ENCODE results near the gene UROC1. TPM values are rescaled to one million over a fixed set of nuclear protein-coding genes. Genes with fewer than 3 reads are reported as not detected.

Gene UROC1
- total RNA-seq, 1 donor from 2014 or later, result not detected

- Mint-ChIP-seq H3K4me1 (ENCODE audit: low read depth) (peaks cover 3% of the 10 kb centered on the region), H3K27ac (no peak overlapping the region), H3K36me3 (ENCODE audit: low read depth) (peaks cover 49% of the 10 kb centered on the region), H3K9me3 (no peaks in the 10 kb centered on the region), H3K27me3 (ENCODE audit: low read depth) (no peaks in the 10 kb centered on the region), H3K4me3 (ENCODE audit: low read depth) (no peak overlapping the region)
- intact Hi-C loops (cut with micrococcal nuclease), result no loop called here
- no peak for DNase-seq (ENCODE audit: low spot score)
These were observed 60.7 kb downstream of the UROC1 start for GRCh38 chr3:126456766-126457388.

- H3K27ac Mint-ChIP-seq, result no peak overlapping the region
- H3K36me3 Mint-ChIP-seq (ENCODE audit: low read depth), result peaks cover 49% of the 10 kb centered on the region
- intact Hi-C loops (cut with micrococcal nuclease), result no loop called here
- H3K27me3 Mint-ChIP-seq (ENCODE audit: low read depth), result no peaks in the 10 kb centered on the region
- DNase-seq (ENCODE audit: low spot score), result no peak
- peaks cover 3% of the 10 kb centered on the region for H3K4me1 Mint-ChIP-seq (ENCODE audit: low read depth)
- no peak overlapping the region for H3K4me3 Mint-ChIP-seq (ENCODE audit: low read depth)
- no peaks in the 10 kb centered on the region for H3K9me3 Mint-ChIP-seq
These were observed 61.4 kb downstream of the UROC1 start for GRCh38 chr3:126456211-126456610.

DNA sequence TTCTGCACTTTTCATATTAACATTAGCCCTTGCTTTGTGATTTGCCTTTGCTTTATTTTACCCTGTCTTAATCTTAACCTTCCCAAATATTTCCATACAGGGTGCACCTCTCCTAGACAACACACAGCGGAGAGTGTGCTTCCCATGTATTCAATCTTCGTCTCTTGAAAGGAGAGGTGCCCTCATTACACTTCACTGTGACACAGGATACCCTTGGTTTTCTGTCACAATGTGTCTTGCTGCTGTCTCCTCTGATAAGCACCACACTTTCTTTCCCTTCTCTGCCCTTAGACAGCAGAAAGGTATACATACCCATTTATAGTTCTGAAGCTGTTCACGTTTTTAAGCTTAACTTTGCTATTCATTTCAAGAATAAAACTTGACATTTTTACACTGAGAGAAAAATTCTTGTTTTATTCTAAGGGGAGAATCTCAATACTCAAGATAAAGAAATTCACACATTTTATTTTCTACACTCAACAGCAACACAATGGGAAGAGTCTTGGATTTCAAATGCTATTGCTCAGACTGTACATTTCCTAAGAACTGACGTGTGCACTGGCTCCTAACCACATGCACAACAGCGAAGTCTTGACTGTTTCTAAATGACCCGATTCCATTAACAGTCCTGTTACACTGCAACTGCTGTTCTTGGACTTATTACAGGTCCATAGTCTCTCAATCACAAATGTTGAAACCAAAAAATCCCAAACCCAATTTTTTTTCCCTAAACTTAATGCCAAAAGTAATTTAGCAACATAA, 63.0 kb downstream of the UROC1 start:
- peaks cover 45% of the 10 kb centered on the region for H3K36me3 Mint-ChIP-seq (ENCODE audit: low read depth)
- no peaks in the 10 kb centered on the region for H3K9me3 Mint-ChIP-seq
- no peak for DNase-seq (ENCODE audit: low spot score)
- intact Hi-C loops (cut with micrococcal nuclease), result no loop called here
- no peak overlapping the region for H3K27ac Mint-ChIP-seq
- no peak overlapping the region for H3K4me3 Mint-ChIP-seq (ENCODE audit: low read depth)
- H3K27me3 Mint-ChIP-seq (ENCODE audit: low read depth), result no peaks in the 10 kb centered on the region
- H3K4me1 Mint-ChIP-seq (ENCODE audit: low read depth), result peaks cover 3% of the 10 kb centered on the region

DNA sequence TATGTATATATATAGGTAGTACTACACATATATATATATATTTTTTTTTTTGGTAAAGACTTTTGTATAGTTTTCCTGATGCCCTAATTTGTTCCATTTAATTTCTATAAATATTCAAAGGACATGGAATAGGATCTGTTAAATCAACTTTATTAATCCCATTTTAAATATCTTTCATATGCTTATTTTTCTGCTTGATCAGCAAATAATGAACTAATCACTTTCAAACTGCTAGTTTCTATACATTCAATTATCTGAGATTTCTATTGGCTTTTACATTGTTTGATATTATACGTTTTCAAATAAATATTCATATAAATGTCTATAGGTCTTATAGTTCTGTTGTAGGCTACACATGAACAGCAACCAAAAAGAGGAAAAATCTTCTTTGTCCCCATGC, 63.5 kb downstream of the UROC1 start:
- peaks cover 42% of the 10 kb centered on the region for H3K36me3 Mint-ChIP-seq (ENCODE audit: low read depth)
- DNase-seq (ENCODE audit: low spot score), result no peak
- intact Hi-C loops (cut with micrococcal nuclease), result no loop called here
- H3K4me3 Mint-ChIP-seq (ENCODE audit: low read depth), result no peak overlapping the region
- no peaks in the 10 kb centered on the region for H3K9me3 Mint-ChIP-seq
- no peaks in the 10 kb centered on the region for H3K27me3 Mint-ChIP-seq (ENCODE audit: low read depth)
- no peak overlapping the region for H3K27ac Mint-ChIP-seq
- H3K4me1 Mint-ChIP-seq (ENCODE audit: low read depth), result peaks cover 3% of the 10 kb centered on the region

DNA sequence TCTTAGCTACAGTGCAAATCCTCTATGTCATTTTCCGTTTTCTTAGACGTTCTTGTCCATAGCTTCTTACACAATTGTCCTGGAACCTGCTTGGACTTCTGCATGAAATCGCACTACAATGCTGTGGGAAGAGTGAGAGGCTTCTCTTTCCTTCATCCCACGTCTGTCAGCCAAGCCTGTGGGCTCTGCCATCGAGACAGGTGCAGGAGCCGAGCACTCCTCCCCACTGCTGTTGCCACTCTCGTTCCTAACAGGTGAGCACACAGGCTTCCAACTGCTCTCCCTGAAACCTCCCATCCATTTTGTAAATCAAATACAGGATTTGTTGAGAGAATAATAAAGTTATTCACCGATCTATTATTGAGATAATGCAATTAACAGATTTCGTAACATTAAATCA, 65.4 kb downstream of the UROC1 start:
- H3K9me3 Mint-ChIP-seq, result no peaks in the 10 kb centered on the region
- H3K4me3 Mint-ChIP-seq (ENCODE audit: low read depth), result no peak overlapping the region
- peaks cover 3% of the 10 kb centered on the region for H3K4me1 Mint-ChIP-seq (ENCODE audit: low read depth)
- no peaks in the 10 kb centered on the region for H3K27me3 Mint-ChIP-seq (ENCODE audit: low read depth)
- DNase-seq (ENCODE audit: low spot score), result no peak
- H3K36me3 Mint-ChIP-seq (ENCODE audit: low read depth), result peaks cover 39% of the 10 kb centered on the region
- intact Hi-C loops (cut with micrococcal nuclease), result no loop called here
- H3K27ac Mint-ChIP-seq, result no peak overlapping the region

GRCh38 chr3:126451511-126451910, 66.1 kb downstream of the UROC1 start:
- H3K4me1 Mint-ChIP-seq (ENCODE audit: low read depth), result peaks cover 4% of the 10 kb centered on the region
- intact Hi-C loops (cut with micrococcal nuclease), result no loop called here
- no peak overlapping the region for H3K27ac Mint-ChIP-seq
- peaks cover 37% of the 10 kb centered on the region for H3K36me3 Mint-ChIP-seq (ENCODE audit: low read depth)
- H3K9me3 Mint-ChIP-seq, result no peaks in the 10 kb centered on the region
- DNase-seq (ENCODE audit: low spot score), result no peak
- no peaks in the 10 kb centered on the region for H3K27me3 Mint-ChIP-seq (ENCODE audit: low read depth)
- no peak overlapping the region for H3K4me3 Mint-ChIP-seq (ENCODE audit: low read depth)

DNA sequence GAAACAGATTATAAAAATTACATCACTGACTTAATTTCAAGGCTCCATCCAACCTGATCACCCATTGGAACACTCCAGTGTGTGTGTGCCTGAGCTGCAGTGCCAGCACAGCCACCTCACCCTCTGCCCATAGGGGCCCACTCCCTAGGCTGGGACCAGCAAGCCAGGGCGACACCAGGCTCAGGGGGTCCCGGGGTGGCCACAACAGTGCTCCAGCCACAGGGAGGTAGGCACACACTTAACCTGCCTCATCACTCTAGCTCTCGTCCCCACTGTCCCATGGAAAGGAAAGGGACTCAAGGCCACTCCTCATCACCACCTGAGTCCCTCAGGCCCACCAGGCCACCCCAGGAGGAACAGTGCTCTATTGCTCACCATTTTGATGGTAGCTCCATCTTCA, 66.8 kb downstream of the UROC1 start:
- DNase-seq (ENCODE audit: low spot score), result no peak
- intact Hi-C loops (cut with micrococcal nuclease), result no loop called here
- Mint-ChIP-seq H3K4me3 (ENCODE audit: low read depth) (no peak overlapping the region), H3K9me3 (no peaks in the 10 kb centered on the region), H3K4me1 (ENCODE audit: low read depth) (peaks cover 4% of the 10 kb centered on the region), H3K36me3 (ENCODE audit: low read depth) (peaks cover 35% of the 10 kb centered on the region), H3K27ac (no peak overlapping the region), H3K27me3 (ENCODE audit: low read depth) (no peaks in the 10 kb centered on the region)

- Mint-ChIP-seq H3K36me3 (ENCODE audit: low read depth) (peaks cover 32% of the 10 kb centered on the region), H3K27ac (no peak overlapping the region), H3K4me3 (ENCODE audit: low read depth) (no peak overlapping the region), H3K27me3 (ENCODE audit: low read depth) (no peaks in the 10 kb centered on the region), H3K9me3 (no peaks in the 10 kb centered on the region), H3K4me1 (ENCODE audit: low read depth) (peaks cover 2% of the 10 kb centered on the region)
- DNase-seq (ENCODE audit: low spot score), result no peak
- intact Hi-C loops (cut with micrococcal nuclease), result no loop called here
These were observed 67.4 kb downstream of the UROC1 start for GRCh38 chr3:126450219-126450618.

GRCh38 chr3:126449621-126450051, 67.9 kb downstream of the UROC1 start:
- no peak for DNase-seq (ENCODE audit: low spot score)
- Mint-ChIP-seq H3K27me3 (ENCODE audit: low read depth) (no peaks in the 10 kb centered on the region), H3K36me3 (ENCODE audit: low read depth) (peaks cover 26% of the 10 kb centered on the region)

GRCh38 chr3:126448893-126449180, 68.7 kb downstream of the UROC1 start:
- Mint-ChIP-seq H3K4me1 (ENCODE audit: low read depth) (peaks cover 2% of the 10 kb centered on the region), H3K9me3 (no peaks in the 10 kb centered on the region), H3K27ac (no peak overlapping the region), H3K4me3 (ENCODE audit: low read depth) (no peak overlapping the region), H3K36me3 (ENCODE audit: low read depth) (peaks cover 21% of the 10 kb centered on the region), H3K27me3 (ENCODE audit: low read depth) (no peaks in the 10 kb centered on the region)
- intact Hi-C loops (cut with micrococcal nuclease), result no loop called here
- DNase-seq (ENCODE audit: low spot score), result no peak

More at GRCh38 chr3:126449621-126450051, 67.9 kb downstream of the UROC1 start:
- H3K27ac Mint-ChIP-seq, result no peak overlapping the region
- no peak overlapping the region for H3K4me3 Mint-ChIP-seq (ENCODE audit: low read depth)
- intact Hi-C loops (cut with micrococcal nuclease), result no loop called here
- peaks cover 2% of the 10 kb centered on the region for H3K4me1 Mint-ChIP-seq (ENCODE audit: low read depth)
- no peaks in the 10 kb centered on the region for H3K9me3 Mint-ChIP-seq

- intact Hi-C loops (cut with micrococcal nuclease), result no loop called here
- Mint-ChIP-seq H3K36me3 (ENCODE audit: low read depth) (peaks cover 21% of the 10 kb centered on the region), H3K4me3 (ENCODE audit: low read depth) (no peak overlapping the region), H3K4me1 (ENCODE audit: low read depth) (peaks cover 2% of the 10 kb centered on the region), H3K27ac (no peak overlapping the region), H3K27me3 (ENCODE audit: low read depth) (no peaks in the 10 kb centered on the region), H3K9me3 (no peaks in the 10 kb centered on the region)
- DNase-seq (ENCODE audit: low spot score), result no peak
These were observed 69.3 kb downstream of the UROC1 start for GRCh38 chr3:126448136-126448892.

GRCh38 chr3:126447456-126448106, 70.0 kb downstream of the UROC1 start:
- intact Hi-C loops (cut with micrococcal nuclease), result no loop called here
- Mint-ChIP-seq H3K27ac (no peak overlapping the region), H3K9me3 (no peaks in the 10 kb centered on the region), H3K36me3 (ENCODE audit: low read depth) (peaks cover 21% of the 10 kb centered on the region), H3K27me3 (ENCODE audit: low read depth) (no peaks in the 10 kb centered on the region), H3K4me1 (ENCODE audit: low read depth) (peaks cover 2% of the 10 kb centered on the region), H3K4me3 (ENCODE audit: low read depth) (no peak overlapping the region)
- no peak for DNase-seq (ENCODE audit: low spot score)

DNA sequence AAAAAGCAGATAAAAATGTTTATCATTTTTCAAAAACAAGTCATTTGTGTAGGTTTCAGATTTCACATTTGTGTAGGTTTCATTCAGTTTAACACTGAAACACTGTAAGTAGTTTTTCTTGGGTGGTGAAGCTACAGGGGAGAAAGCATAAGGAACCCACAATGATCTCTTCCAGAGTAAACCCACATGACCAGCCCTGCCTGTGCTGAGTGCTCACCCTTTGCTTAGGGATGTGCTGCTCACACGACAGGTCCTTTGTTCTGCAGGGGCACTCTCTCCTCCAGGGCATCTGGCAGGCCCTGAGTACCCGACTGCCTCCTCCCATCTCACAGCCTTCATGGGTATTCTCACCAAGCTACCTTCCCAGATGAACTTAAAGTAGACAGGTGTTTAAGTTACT, 70.8 kb downstream of the UROC1 start:
- intact Hi-C loops (cut with micrococcal nuclease), result no loop called here
- H3K27ac Mint-ChIP-seq, result no peak overlapping the region
- peaks cover 2% of the 10 kb centered on the region for H3K4me1 Mint-ChIP-seq (ENCODE audit: low read depth)
- H3K27me3 Mint-ChIP-seq (ENCODE audit: low read depth), result no peaks in the 10 kb centered on the region
- peaks cover 15% of the 10 kb centered on the region for H3K36me3 Mint-ChIP-seq (ENCODE audit: low read depth)
- H3K4me3 Mint-ChIP-seq (ENCODE audit: low read depth), result no peak overlapping the region
- DNase-seq (ENCODE audit: low spot score), result no peak
- H3K9me3 Mint-ChIP-seq, result no peaks in the 10 kb centered on the region
